Heart left ventricle (tissue), 16 donors: ENCODE data around the gene MRPL32. TPM values are rescaled to one million over a fixed set of nuclear protein-coding genes. Genes with fewer than 3 reads are reported as not detected.

Experiments used
- ATAC-seq, 4 donors: fragments of 200-7000 bp; cut with Tn5 transposase; one replicate each; pipeline ENCODE4 v1.9.1; 2020 to 2022; ENCODE audit warnings: moderate library complexity in 4 of 4, mild to moderate bottlenecking in 3 of 4, moderate number of reproducible peaks in 1 of 4
- DNase-seq, 5 donors: peaks; one replicate each; pipeline ENCODE4 v3.0.0-alpha.2; 2020
- H3K27ac ChIP-seq, 12 donors: fragments of 200-600 bp; sonication (generic) in 4 of 12; one replicate each; pipeline versions ENCODE4 v1.5.0 to v1.8.0; 2016 to 2022; ENCODE audit warnings: mild to moderate bottlenecking in 2 of 12
- H3K27me3 ChIP-seq, 9 donors: fragments of 200-600 bp; sonication (generic) in 2 of 9; one replicate each; pipeline versions ENCODE4 v1.5.1 to v1.8.0; 2016 to 2022; ENCODE audit warnings: mild to moderate bottlenecking in 3 of 9
- H3K36me3 ChIP-seq, 9 donors: fragments of 200-600 bp; sonication (generic) in 2 of 9; one replicate each; pipeline versions ENCODE4 v1.5.0 to v1.8.0; 2018 to 2022; ENCODE audit warnings: mild to moderate bottlenecking in 2 of 9
- H3K4me1 ChIP-seq, 12 donors: fragments of 200-600 bp; sonication (generic) in 4 of 12; one replicate each; pipeline versions ENCODE4 v1.5.0 to v1.8.0; 2016 to 2022; ENCODE audit warnings: mild to moderate bottlenecking in 3 of 12
- H3K4me3 ChIP-seq, 12 donors: fragments of 200-600 bp; sonication (generic) in 4 of 12; one replicate each; pipeline versions ENCODE4 v1.5.0 to v1.8.0; 2017 to 2022; ENCODE audit warnings: mild to moderate bottlenecking in 9 of 12, moderate library complexity in 4 of 12
- H3K9me3 ChIP-seq, 12 donors: fragments of 200-600 bp; sonication (generic) in 4 of 12; one replicate each; pipeline versions ENCODE4 v1.5.0 to v1.8.0; 2016 to 2022; ENCODE audit warnings: mild to moderate bottlenecking in 1 of 12
- POLR2A ChIP-seq, 2 donors: fragments of 450-650 bp; IDR thresholded peaks; one replicate each; pipeline ENCODE4 v1.6.1; 2017; ENCODE audit warnings: antibody characterized with exemption in 2 of 2, mild to moderate bottlenecking in 2 of 2, moderate library complexity in 2 of 2
- WGBS, 4 donors: extraction: QIAGEN DNeasy Blood & Tissue Kit in 2 of 4; methylation state at CpG; one replicate each; pipeline versions ENCODE4 v1.1.5 to v1.1.7; 2013 to 2018; 5-methylcytosine and 5-hydroxymethylcytosine counted together
- intact Hi-C, 10 donors: fragments of 100-400 bp; cut with DNase I; formaldehyde crosslinking; loops; one replicate each; pipeline versions ENCODE4 v1.11.1 to v1.14.2; 2022
- polyA plus RNA-seq, 2 donors: library from polyadenylated mRNA; stranded (reverse); fragments of 200-250 nt; gene quantifications; one replicate each; pipeline ENCODE4 v1.2.3, GENCODE V29; 2013
- total RNA-seq, 9 donors: library from RNA; depleted of rRNA in 2 of 9; stranded (reverse); fragments of >200 nt in 2 of 9; fragmentation: NEBNext Ultra II Directional in 3 of 9; extraction: Animal tissue kit (Norgen Biotek cat#: 25700) in 3 of 9; gene quantifications; one replicate each; pipeline versions ENCODE4 v1.1.0 to v1.2.4, GENCODE V29; 2016 to 2023
- TF ChIP-seq, protein P1 (sequence below), 12 donors: fragments of 200-600 bp; sonication (generic) in 4 of 12; IDR thresholded peaks; one replicate each; pipeline versions ENCODE4 v1.5.0 to v1.8.0; 2018 to 2022; ENCODE audit warnings: antibody characterized with exemption in 12 of 12, mild to moderate bottlenecking in 5 of 12
- donor health status: ischemic (EF 13 %, LVEDD 7.1; RV severe dilation, severe dysfunction).
- donor health status: healthy with polysubstance abuse.
- donor health status: DM: no; HTN: yes; CAD: no.
- donor health status: DM: no; HTN: no; CAD: no.
- donor health status: ischemic (EF 25% LVEDD 6.9; RV normal size, moderate dysfunction).
- donor health status: ischemic (EF 25% LVEDD 5.7; RV mildly dilated, moderate dysfunction).
- donor health status: healthy.
- donor health status: DM: yes; HTN: yes; CAD: no.
- donor health status: ischemic (EF 35%, LVEDD 5.7; RV mildly dilated, moderate dysfunction).
- donor health status: nonischemic (EF 11% LVEDD 7.7; RV severe dilation, severe dysfunction).
- donor health status: DM: yes; HTN: yes; CAD: no.
- donor health status: PGD.
- donor health status: ischemic (EF 29% LVEDD 5.4; RV normal size, mild dysfunction).
- donor health status: nonischemic (EF 23%, LVEDD 6.1; RV moderate dilation, normal function).

MRPL32 gene
- total and polyA plus RNA-seq, 11 donors, result 49.0 to 98.4 (median 63.4) TPM

- no peak overlapping the region for H3K27ac ChIP-seq
- intact Hi-C loops, result no loop called here
- no peaks in the 10 kb centered on the region for H3K36me3 ChIP-seq
Observed at GRCh38 chr7:42980514-42980913, 48.3 kb downstream of the MRPL32 start.

DNA sequence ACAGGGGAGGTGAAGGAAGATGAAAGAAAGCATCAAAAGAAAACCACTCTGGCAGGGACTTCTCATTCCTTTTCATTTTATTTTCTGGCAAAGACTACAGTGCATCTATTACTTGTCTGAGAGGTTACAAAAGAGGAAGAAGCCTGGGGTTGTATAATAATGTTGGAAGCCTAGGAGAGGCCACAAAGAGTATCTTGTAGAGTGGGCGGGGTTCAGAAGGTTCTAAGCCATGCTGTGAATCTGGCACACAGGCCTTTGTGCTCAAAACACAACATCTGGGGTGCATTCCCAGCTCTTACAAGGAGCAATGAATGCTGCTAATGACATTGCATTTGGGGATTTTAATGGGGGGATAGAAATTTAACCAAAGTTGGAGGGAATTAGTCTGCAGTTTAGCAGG, 49.4 kb downstream of the MRPL32 start:
- WGBS, 4 donors, result 77 to 93% (median 90%) methylated on average over 1 of the region's 1 CpG

More at GRCh38 chr7:42980514-42980913, 48.3 kb downstream of the MRPL32 start:
- Histone ChIP-seq H3K4me1 (no peaks in the 10 kb centered on the region), H3K27me3 (no peaks in the 10 kb centered on the region), H3K9me3 (peaks cover 0 to 18% (median 6%) of the 10 kb centered on the region in 12 donors), H3K4me3 (no peak overlapping the region)
- no peak for ATAC-seq
- TF ChIP-seq, protein P1, sequence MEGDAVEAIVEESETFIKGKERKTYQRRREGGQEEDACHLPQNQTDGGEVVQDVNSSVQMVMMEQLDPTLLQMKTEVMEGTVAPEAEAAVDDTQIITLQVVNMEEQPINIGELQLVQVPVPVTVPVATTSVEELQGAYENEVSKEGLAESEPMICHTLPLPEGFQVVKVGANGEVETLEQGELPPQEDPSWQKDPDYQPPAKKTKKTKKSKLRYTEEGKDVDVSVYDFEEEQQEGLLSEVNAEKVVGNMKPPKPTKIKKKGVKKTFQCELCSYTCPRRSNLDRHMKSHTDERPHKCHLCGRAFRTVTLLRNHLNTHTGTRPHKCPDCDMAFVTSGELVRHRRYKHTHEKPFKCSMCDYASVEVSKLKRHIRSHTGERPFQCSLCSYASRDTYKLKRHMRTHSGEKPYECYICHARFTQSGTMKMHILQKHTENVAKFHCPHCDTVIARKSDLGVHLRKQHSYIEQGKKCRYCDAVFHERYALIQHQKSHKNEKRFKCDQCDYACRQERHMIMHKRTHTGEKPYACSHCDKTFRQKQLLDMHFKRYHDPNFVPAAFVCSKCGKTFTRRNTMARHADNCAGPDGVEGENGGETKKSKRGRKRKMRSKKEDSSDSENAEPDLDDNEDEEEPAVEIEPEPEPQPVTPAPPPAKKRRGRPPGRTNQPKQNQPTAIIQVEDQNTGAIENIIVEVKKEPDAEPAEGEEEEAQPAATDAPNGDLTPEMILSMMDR (IDR thresholded peaks at IDR 0.05), result no peak
- no peak for TF ChIP-seq POLR2A (IDR thresholded peaks at IDR 0.05)
- DNase-seq, result no peak
- WGBS, 4 donors, result 79 to 90% (median 84%) methylated on average over 3 of the region's 3 CpGs

GRCh38 chr7:42982604-42983115, 50.5 kb downstream of the MRPL32 start:
- no peak for TF ChIP-seq POLR2A (IDR thresholded peaks at IDR 0.05)
- TF ChIP-seq, protein P1 (IDR thresholded peaks at IDR 0.05), result no peak
- peaks cover 0 to 18% (median 6%) of the 10 kb centered on the region in 12 donors for H3K9me3 ChIP-seq
- H3K36me3 ChIP-seq, result no peaks in the 10 kb centered on the region
- intact Hi-C loops, result no loop called here
- DNase-seq (no peak), ATAC-seq (no peak)
- H3K4me3 ChIP-seq, result no peak overlapping the region
- H3K4me1 ChIP-seq, result no peaks in the 10 kb centered on the region
- no peak overlapping the region for H3K27ac ChIP-seq
- WGBS, 4 donors, result 63 to 72% (median 69%) methylated on average over 3 of the region's 3 CpGs
- no peaks in the 10 kb centered on the region for H3K27me3 ChIP-seq

More for the DNA sequence above, 49.4 kb downstream of the MRPL32 start:
- TF ChIP-seq POLR2A (IDR thresholded peaks at IDR 0.05), result no peak
- TF ChIP-seq, protein P1 (IDR thresholded peaks at IDR 0.05), result no peak
- DNase-seq, result no peak
- Histone ChIP-seq H3K4me1 (no peaks in the 10 kb centered on the region), H3K9me3 (peaks cover 0 to 18% (median 6%) of the 10 kb centered on the region in 12 donors), H3K27me3 (no peaks in the 10 kb centered on the region), H3K4me3 (no peak overlapping the region), H3K27ac (no peak overlapping the region), H3K36me3 (no peaks in the 10 kb centered on the region)
- intact Hi-C loops, result no loop called here
- no peak for ATAC-seq

- ATAC-seq, result no peak
Observed at GRCh38 chr7:42984137-42984536, 52.0 kb downstream of the MRPL32 start.

More at GRCh38 chr7:42984137-42984536, 52.0 kb downstream of the MRPL32 start:
- Histone ChIP-seq H3K4me1 (no peaks in the 10 kb centered on the region), H3K36me3 (no peaks in the 10 kb centered on the region), H3K4me3 (no peak overlapping the region), H3K9me3 (peaks cover 0 to 18% (median 6%) of the 10 kb centered on the region in 12 donors), H3K27ac (no peak overlapping the region), H3K27me3 (peaks cover 0 to 3% (median 0%) of the 10 kb centered on the region in 9 donors)
- 84 to 90% (median 87%) methylated on average over 1 of the region's 1 CpG for WGBS, 4 donors
- intact Hi-C loops, result no loop called here
- TF ChIP-seq, protein P1 (IDR thresholded peaks at IDR 0.05), result no peak
- no peak for TF ChIP-seq POLR2A (IDR thresholded peaks at IDR 0.05)
- DNase-seq, result no peak
